GM12801 (cell line): ENCODE results near the gene EXD1.

ENCODE experiments used
- TF ChIP-seq, protein P1 (sequence below): IDR thresholded peaks from one replicate; pipeline ENCODE4 v1.5.1; 2011; ENCODE audit warnings: control low read depth; ENCODE audit not compliant: insufficient read length; ENCODE audit errors: extremely low read depth

EXD1 gene

DNA sequence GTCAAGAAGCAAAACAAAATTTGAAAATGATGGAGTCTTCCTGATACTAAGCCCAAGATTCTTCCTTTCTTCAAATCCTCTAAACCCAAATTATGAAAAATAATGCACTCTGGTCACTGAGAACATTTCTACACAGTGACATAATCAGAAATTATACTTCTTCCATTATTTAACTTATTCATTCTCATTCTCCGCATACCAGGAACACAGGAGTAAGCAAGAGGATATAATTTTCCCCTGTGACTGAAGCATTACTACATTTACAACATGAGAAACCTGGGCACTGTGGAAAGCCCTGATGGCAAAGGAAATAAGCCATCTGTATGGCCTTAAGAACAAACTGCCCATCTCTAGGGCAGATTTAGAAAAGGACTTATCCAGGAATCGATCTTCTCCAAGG is 47.0 kb downstream of the EXD1 start:
- TF ChIP-seq, protein P1, sequence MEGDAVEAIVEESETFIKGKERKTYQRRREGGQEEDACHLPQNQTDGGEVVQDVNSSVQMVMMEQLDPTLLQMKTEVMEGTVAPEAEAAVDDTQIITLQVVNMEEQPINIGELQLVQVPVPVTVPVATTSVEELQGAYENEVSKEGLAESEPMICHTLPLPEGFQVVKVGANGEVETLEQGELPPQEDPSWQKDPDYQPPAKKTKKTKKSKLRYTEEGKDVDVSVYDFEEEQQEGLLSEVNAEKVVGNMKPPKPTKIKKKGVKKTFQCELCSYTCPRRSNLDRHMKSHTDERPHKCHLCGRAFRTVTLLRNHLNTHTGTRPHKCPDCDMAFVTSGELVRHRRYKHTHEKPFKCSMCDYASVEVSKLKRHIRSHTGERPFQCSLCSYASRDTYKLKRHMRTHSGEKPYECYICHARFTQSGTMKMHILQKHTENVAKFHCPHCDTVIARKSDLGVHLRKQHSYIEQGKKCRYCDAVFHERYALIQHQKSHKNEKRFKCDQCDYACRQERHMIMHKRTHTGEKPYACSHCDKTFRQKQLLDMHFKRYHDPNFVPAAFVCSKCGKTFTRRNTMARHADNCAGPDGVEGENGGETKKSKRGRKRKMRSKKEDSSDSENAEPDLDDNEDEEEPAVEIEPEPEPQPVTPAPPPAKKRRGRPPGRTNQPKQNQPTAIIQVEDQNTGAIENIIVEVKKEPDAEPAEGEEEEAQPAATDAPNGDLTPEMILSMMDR = no peak

DNA sequence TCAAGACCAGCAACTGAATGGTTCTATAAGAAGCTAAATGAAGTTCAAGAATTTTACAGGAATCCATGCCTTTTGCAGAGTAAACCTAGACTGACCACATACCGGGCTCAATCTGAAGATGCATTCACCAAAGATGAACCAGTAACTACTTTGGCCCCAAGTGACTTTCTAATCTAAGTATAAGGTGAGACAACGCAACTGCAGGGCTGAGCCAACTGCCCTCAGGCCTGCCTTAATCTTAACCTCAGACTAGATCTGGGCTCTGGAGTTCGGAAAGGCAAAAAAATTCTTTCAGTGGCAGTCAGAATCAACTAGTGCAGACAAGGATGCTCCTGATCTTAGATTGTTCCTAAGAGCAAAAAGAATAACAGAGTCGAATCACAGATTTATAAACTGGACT is 48.3 kb downstream of the EXD1 start:
- TF ChIP-seq, protein P1 = no peak

DNA sequence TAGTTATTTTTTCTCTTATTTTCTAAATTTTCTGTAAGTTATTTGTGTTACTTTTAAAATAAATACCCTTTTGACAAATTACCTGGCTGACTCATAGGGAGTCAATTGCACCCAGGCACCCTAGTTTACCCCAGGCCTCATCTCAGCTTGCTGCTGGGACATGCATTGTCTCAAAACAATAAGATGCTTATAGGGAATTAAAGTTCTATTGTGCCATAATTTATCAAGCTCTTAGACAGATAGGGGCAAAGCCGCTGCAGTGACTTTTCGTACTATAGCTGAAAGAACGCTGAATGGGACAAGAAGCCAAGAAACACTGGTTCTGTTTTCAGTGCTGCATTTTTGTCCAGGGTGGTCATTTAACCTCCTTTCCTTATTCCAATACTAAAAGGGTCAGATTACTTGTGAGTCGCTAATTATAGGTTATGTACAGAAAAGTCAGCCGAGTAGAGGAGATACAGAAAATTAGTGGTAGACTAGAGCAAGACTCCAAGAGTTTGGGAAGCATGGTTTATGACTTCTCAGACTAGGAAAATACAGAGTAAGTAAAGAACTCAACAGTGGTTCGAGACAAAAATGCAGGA is 50.3 kb downstream of the EXD1 start:
- TF ChIP-seq, protein P1 = no peak

DNA sequence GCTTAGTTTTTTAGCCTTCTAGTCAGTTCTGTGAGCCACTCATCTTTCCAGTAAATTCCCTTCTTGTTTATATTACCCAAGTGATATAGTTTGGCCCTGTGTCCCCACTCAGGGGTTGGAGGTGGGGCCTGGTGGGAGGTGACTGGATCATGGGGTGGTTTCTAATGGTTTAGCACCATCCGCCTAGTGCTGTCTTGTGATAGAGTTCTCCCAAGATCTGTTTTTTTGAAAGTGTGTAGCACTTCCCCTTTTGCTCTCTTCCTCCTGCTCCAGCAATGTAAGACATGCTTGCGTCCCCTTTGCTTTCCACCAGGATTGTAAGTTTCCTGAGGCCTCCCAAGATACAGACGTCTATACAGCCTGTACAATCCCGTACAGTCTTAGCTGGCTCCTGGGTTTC is 60.8 kb downstream of the EXD1 start:
- TF ChIP-seq, protein P1 = no peak

DNA sequence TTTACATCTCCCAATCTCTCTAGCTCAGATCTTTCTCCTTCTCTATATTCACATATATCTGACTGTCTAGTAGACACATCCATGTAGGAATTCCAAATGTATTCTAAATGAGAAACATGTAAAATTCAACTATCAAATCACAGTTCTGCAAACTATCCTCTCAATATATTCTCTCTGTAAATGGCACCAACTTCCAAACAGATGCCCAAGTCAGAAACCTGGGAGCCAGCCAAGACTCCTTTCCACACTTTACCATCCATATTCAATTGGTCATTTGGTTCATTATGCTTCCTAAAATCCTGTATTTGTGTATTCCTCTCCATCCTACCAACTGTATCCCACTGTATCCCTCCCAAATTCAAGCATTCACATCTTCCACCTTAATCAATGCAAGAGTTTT is 61.5 kb downstream of the EXD1 start:
- TF ChIP-seq, protein P1 = no peak

DNA sequence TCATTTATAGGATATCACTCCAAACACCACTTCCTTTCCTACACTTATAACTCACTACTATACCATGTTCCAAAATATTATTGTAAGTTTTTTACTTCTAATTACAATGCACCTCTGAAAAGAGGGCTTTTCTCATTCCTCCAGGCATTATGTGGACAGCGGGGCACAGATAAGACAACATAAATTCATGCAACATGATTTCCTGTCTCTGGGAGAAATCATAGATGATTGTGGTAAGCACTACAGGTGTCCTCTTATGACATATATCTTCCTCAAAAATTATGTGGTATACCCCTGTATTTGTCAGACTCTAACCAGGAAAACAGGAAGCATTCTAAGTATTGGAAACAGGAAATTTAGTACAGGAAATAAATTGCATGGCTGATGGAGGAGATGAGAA is 68.8 kb downstream of the EXD1 start:
- TF ChIP-seq, protein P1 = no peak

DNA sequence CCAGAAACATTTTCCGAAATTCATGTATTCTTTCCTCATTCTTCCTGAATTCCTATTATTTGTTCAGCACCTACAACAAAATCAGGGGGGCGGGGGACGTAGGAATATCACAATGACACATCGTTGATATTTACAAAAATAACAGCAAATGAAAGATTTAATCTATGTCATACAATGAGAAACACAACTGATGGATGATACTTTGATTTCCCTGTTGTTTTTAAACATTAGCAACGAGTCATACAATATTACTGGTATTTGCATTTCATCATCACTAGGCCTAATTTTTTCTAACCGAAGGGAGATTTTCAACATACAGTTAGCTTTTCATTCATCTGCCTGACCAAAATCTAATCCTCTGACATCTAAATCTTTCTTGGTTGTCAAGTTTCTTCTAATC is 69.2 kb downstream of the EXD1 start:
- TF ChIP-seq, protein P1 = no peak
